OCI-LY7 (cell line): ENCODE measurements around the gene SPSB3.

Experiments used
- CTCF ChIP-seq: fragments of 200-600 bp; sonication (generic); conservative IDR thresholded peaks from 2 replicates; pipeline ENCODE4 v1.5.1; 2014; ENCODE audit warnings: mild to moderate bottlenecking, antibody characterized with exemption, low read length, moderate library complexity, mixed read lengths
- EZH2phosphoT487 ChIP-seq: fragments of 200-600 bp; sonication (generic); IDR thresholded peaks from 2 replicates; pipeline ENCODE4 v1.6.1; 2018; ENCODE audit warnings: low read depth, borderline replicate concordance, mild to moderate bottlenecking, mixed run types, antibody characterized with exemption, low read length, moderate library complexity, mixed read lengths

- no peak for TF ChIP-seq CTCF
- TF ChIP-seq EZH2phosphoT487, result no peak
These were observed 34.9 kb upstream of the SPSB3 start for GRCh38 chr16:1817276-1817589.
